HepG2 (cell line): ENCODE results near the gene PLET1. TPM values are rescaled to one million over a fixed set of nuclear protein-coding genes. Genes with fewer than 3 reads are reported as not detected.

Source experiments
- ATAC-seq: fragments of 200-7000 bp; cut with Tn5 transposase; 3 replicates; pipeline ENCODE4 v1.9.1; 2020; ENCODE audit warnings: mild to moderate bottlenecking, moderate library complexity
- BruUV-seq: library from RNA; stranded (reverse); fragments of 400-500 nt; replicated peaks from 2 replicates; lab custom pipeline; 2021; lab: Mats Ljungman, UMichigan
- CTCF ChIA-PET: fragments of 300-600 bp; formaldehyde crosslinking; extraction: SDS; loops from one replicate; lab custom pipeline; 2021; ENCODE audit warnings: low total read pairs, inconsistent platforms, low intra/inter-chr PET ratio; lab: Yijun Ruan, JAX
- POLR2A ChIA-PET: fragments of 350-600 bp; sonication (Branson Sonifier 250); formaldehyde crosslinking; loops from one replicate; lab custom pipeline; 2020; ENCODE audit warnings: antibody characterized with exemption, inconsistent platforms; lab: Yijun Ruan, JAX
- DNase-seq: peaks from one replicate; pipeline ENCODE4 v3.0.0-alpha.2; 2015; ENCODE audit warnings: low spot score
- FAIRE-seq: peaks from 3 replicates; lab custom pipeline; 2011; peaks lifted over from hg19 to GRCh38; lab: Jason Lieb, UNC
- H2AFZ ChIP-seq: one replicate; pipeline ENCODE4 v1.6.1; 2011; ENCODE audit warnings: low read length, inconsistent platforms
- H3K27ac ChIP-seq: fragments of 300-600 bp; 3 replicates; pipeline ENCODE4 v1.8.0; 2011; ENCODE audit warnings: mixed run types, mild to moderate bottlenecking, mixed read lengths, low read length, inconsistent platforms; ENCODE audit not compliant: insufficient read depth; ENCODE audit errors: extremely low read length
- H3K27me3 ChIP-seq, 2 experiments: fragments of 200-600 bp in 1 of 2; 2 replicates in 1 of 2; 3 replicates in 1 of 2; pipeline versions ENCODE4 v1.6.0 to v1.8.0; 2011; ENCODE audit warnings: low read length in 2 of 2, mild to moderate bottlenecking in 2 of 2, moderate library complexity in 2 of 2, inconsistent platforms in 1 of 2; ENCODE audit not compliant: insufficient read depth in 2 of 2, control insufficient read depth in 1 of 2
- H3K36me3 ChIP-seq, 2 experiments: fragments of 200-600 bp in 1 of 2; replicated peaks in 1 of 2; 2 replicates in 1 of 2; 3 replicates in 1 of 2; pipeline versions ENCODE4 v1.5.1 to v1.8.0; 2011; ENCODE audit warnings: low read length in 2 of 2, inconsistent platforms in 1 of 2; ENCODE audit not compliant: insufficient read depth in 2 of 2, control insufficient read depth in 1 of 2
- H3K4me1 ChIP-seq: 2 replicates; pipeline ENCODE4 v1.5.1; 2012; ENCODE audit warnings: low read length, inconsistent platforms; ENCODE audit not compliant: insufficient read depth
- H3K4me2 ChIP-seq: 2 replicates; pipeline ENCODE4 v1.6.0; 2011; ENCODE audit warnings: low read depth, low read length, inconsistent platforms
- H3K4me3 ChIP-seq, 3 experiments: fragments of 200-600 bp in 1 of 3; sonication (generic), shearing (Covaris generic) in 1 of 3; replicated peaks in 1 of 3; 2 replicates each; pipeline ENCODE4 v1.5.1; 2011 to 2016; ENCODE audit warnings: low read length in 3 of 3, inconsistent platforms in 2 of 3, low read depth in 2 of 3, mild to moderate bottlenecking in 2 of 3, control low read depth in 1 of 3, mixed read lengths in 1 of 3; ENCODE audit not compliant: insufficient read depth in 1 of 3
- H3K79me2 ChIP-seq: one replicate; pipeline ENCODE4 v1.6.1; 2011; ENCODE audit warnings: low read length, inconsistent platforms; ENCODE audit not compliant: insufficient read depth
- H3K9ac ChIP-seq: 2 replicates; pipeline ENCODE4 v1.6.0; 2011; ENCODE audit warnings: mild to moderate bottlenecking, low read depth, low read length, inconsistent platforms; ENCODE audit not compliant: insufficient read depth
- H3K9me3 ChIP-seq: 2 replicates; pipeline ENCODE4 v1.5.1; 2012; ENCODE audit warnings: mild to moderate bottlenecking, low read length
- H4K20me1 ChIP-seq: 2 replicates; pipeline ENCODE4 v1.6.0; 2011; ENCODE audit warnings: inconsistent platforms, mild to moderate bottlenecking, low read length, moderate library complexity; ENCODE audit not compliant: insufficient read depth
- AGO1 ChIP-seq: fragments of 200-400 bp; formaldehyde crosslinking; IDR thresholded peaks from 2 replicates; pipeline ENCODE4 v1.6.1; 2017; ENCODE audit warnings: mild to moderate bottlenecking, low read depth, low read length, moderate library complexity; ENCODE audit not compliant: poor library complexity, severe bottlenecking
- ELF3 ChIP-seq: IDR thresholded peaks from 2 replicates; pipeline ENCODE4 v1.6.1; 2016; ENCODE audit warnings: missing genetic modification reagents, missing compliant biosample characterization
- HDAC1 ChIP-seq: sonication (generic); formaldehyde crosslinking; IDR thresholded peaks from 2 replicates; pipeline ENCODE4 v1.5.1; 2020; ENCODE audit warnings: mild to moderate bottlenecking, missing genetic modification reagents
- NRL ChIP-seq: sonication (generic); formaldehyde crosslinking; IDR thresholded peaks from 2 replicates; pipeline ENCODE4 v1.5.0; 2020; ENCODE audit warnings: missing genetic modification reagents, mild to moderate bottlenecking, moderate library complexity, borderline replicate concordance
- PRDM10 ChIP-seq: sonication (generic); formaldehyde crosslinking; IDR thresholded peaks from 2 replicates; pipeline ENCODE4 v1.4.0; 2020; ENCODE audit warnings: low read depth, missing genetic modification reagents
- SRY ChIP-seq: sonication (generic); formaldehyde crosslinking; IDR thresholded peaks from 2 replicates; pipeline ENCODE4 v1.8.0; 2022; ENCODE audit warnings: mild to moderate bottlenecking, missing genetic modification reagents
- THAP11 ChIP-seq: IDR thresholded peaks from 2 replicates; pipeline ENCODE4 v1.6.1; 2016; ENCODE audit warnings: missing biosample characterization, missing genetic modification reagents
- ZNF616 ChIP-seq: sonication (generic); formaldehyde crosslinking; IDR thresholded peaks from 2 replicates; pipeline ENCODE4 v1.5.0; 2020; ENCODE audit warnings: low read depth, mild to moderate bottlenecking, missing genetic modification reagents
- ZNF619 ChIP-seq: sonication (generic); formaldehyde crosslinking; IDR thresholded peaks from 2 replicates; pipeline ENCODE4 v1.4.0; 2020; ENCODE audit warnings: mild to moderate bottlenecking, missing genetic modification reagents
- WGBS: methylation state at CpG from one replicate; pipeline ENCODE4 v1.1.6; 2017; ENCODE audit warnings: low lambda C conversion rate; 5-methylcytosine and 5-hydroxymethylcytosine counted together
- in situ Hi-C: cut with HindIII; loops from 2 replicates; pipeline ENCODE4 v1.10.0; 2017; ENCODE audit warnings: low pct_unique_long_range_greater_than_20kb; ENCODE audit not compliant: extremely low pct_ligation_motif_present
- intact Hi-C: fragments of 100-400 bp; cut with micrococcal nuclease; formaldehyde crosslinking; loops from one replicate; pipeline ENCODE4 v1.10.0; 2022; ENCODE audit not compliant: unreplicated experiment
- polyA plus RNA-seq, 8 experiments: library from polyadenylated mRNA; depleted of rRNA in 3 of 8; stranded (reverse) in 7 of 8; unstranded in 1 of 8; fragments of >200 nt; fragmentation: Illumina TruSeq in 4 of 8; extraction: Trizol in 4 of 8; gene quantifications; 2 replicates each; pipeline versions ENCODE4 v1.2.1 to v1.2.3, GENCODE V29; 2011 to 2016; ENCODE audit warnings: low read depth in 4 of 8, missing spikeins in 1 of 8, mixed read lengths in 1 of 8; ENCODE audit not compliant: insufficient read depth in 1 of 8
- total RNA-seq, 5 experiments: library from RNA; depleted of rRNA; stranded (reverse); fragments of >200 nt; fragmentation: Illumina TruSeq; extraction: Trizol; gene quantifications; 2 replicates each; pipeline ENCODE4 v1.2.3, GENCODE V29; 2016; ENCODE audit warnings: low read depth in 1 of 5
- TF ChIP-seq, protein P1 (sequence below): sonication (generic); formaldehyde crosslinking; IDR thresholded peaks from 2 replicates; pipeline ENCODE4 v1.4.0; 2020; ENCODE audit warnings: missing genetic modification reagents
- TF ChIP-seq, protein P2 (sequence below): IDR thresholded peaks from 2 replicates; pipeline ENCODE4 v1.4.0; 2020; ENCODE audit warnings: mild to moderate bottlenecking, missing genetic modification reagents

Gene PLET1
- total and polyA plus RNA-seq, 2 of the 13 experiments (the other 11 are each of a cell fraction or from before 2014, with no cell fraction given) = not detected

DNA sequence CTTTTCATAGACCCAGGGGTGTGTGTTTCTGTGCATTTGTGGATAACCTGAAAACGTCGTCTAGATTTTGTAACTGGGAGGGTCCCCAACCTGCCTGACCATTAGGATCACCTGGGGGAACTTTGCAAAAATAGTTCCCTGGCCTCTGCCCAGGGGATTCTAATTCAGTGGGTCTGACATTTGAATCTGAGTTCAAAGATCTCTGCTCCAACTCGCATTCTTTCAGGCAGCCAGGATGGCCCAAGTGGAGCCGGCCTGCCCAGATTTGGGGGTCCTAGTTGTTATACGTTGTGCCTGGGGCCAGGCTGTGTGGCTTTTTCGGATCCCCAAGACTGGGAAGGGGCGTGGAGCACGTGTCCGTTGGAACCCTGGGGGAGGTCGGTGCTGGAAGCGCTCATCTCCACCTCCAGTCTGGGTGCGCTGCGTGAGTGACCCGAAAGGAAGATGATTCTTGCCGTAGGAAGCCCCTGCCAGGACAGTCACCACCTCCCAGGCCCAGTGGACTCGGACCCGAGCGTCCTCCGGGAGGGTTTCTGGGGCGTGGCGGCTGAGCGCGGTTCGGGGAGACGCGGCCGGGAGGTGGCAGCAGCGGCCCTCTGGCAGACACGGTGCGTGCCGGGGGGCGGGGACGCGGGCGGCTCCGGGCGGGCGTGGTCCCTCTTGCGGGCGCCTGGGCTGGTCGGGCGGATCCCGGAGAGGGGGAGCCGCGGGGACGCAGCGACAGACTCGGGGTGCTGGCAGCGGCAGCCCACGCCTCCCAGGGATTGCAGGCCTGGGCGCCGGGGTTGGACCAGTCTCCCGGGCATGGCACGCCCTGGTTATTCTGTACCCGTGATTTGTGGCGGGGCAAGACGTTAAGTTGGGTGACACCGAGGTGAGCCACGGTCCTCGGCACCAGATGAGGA lies 29.2 kb upstream of the PLET1 start:
- DNase-seq = peak; percentile 21
- TF ChIP-seq SRY (CRISPR knock-in tag) (peak; percentile 70; the same call in 1 of the 2 replicates), ZNF619 (CRISPR knock-in tag) (0 out of 2 replicates have a peak, but pooled peaks have one; percentile 59), HDAC1 (CRISPR knock-in tag) (no peak), PRDM10 (CRISPR knock-in tag) (no peak), NRL (CRISPR knock-in tag) (no peak), THAP11 (peak; percentile 32; the same call in 1 of the 2 replicates), AGO1 (no peak), ZNF616 (CRISPR knock-in tag) (0 out of 2 replicates have a peak, but pooled peaks have one; percentile 46), ELF3 (0 out of 2 replicates have a peak, but pooled peaks have one; percentile 29)
- TF ChIP-seq, protein P1, sequence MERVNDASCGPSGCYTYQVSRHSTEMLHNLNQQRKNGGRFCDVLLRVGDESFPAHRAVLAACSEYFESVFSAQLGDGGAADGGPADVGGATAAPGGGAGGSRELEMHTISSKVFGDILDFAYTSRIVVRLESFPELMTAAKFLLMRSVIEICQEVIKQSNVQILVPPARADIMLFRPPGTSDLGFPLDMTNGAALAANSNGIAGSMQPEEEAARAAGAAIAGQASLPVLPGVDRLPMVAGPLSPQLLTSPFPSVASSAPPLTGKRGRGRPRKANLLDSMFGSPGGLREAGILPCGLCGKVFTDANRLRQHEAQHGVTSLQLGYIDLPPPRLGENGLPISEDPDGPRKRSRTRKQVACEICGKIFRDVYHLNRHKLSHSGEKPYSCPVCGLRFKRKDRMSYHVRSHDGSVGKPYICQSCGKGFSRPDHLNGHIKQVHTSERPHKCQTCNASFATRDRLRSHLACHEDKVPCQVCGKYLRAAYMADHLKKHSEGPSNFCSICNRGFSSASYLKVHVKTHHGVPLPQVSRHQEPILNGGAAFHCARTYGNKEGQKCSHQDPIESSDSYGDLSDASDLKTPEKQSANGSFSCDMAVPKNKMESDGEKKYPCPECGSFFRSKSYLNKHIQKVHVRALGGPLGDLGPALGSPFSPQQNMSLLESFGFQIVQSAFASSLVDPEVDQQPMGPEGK (CRISPR knock-in tag) = peak; percentile 48; the same call in 1 of the 2 replicates
- TF ChIP-seq, protein P2, sequence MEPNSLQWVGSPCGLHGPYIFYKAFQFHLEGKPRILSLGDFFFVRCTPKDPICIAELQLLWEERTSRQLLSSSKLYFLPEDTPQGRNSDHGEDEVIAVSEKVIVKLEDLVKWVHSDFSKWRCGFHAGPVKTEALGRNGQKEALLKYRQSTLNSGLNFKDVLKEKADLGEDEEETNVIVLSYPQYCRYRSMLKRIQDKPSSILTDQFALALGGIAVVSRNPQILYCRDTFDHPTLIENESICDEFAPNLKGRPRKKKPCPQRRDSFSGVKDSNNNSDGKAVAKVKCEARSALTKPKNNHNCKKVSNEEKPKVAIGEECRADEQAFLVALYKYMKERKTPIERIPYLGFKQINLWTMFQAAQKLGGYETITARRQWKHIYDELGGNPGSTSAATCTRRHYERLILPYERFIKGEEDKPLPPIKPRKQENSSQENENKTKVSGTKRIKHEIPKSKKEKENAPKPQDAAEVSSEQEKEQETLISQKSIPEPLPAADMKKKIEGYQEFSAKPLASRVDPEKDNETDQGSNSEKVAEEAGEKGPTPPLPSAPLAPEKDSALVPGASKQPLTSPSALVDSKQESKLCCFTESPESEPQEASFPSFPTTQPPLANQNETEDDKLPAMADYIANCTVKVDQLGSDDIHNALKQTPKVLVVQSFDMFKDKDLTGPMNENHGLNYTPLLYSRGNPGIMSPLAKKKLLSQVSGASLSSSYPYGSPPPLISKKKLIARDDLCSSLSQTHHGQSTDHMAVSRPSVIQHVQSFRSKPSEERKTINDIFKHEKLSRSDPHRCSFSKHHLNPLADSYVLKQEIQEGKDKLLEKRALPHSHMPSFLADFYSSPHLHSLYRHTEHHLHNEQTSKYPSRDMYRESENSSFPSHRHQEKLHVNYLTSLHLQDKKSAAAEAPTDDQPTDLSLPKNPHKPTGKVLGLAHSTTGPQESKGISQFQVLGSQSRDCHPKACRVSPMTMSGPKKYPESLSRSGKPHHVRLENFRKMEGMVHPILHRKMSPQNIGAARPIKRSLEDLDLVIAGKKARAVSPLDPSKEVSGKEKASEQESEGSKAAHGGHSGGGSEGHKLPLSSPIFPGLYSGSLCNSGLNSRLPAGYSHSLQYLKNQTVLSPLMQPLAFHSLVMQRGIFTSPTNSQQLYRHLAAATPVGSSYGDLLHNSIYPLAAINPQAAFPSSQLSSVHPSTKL (CRISPR knock-in tag) = 0 out of 2 replicates have a peak, but pooled peaks have one; percentile 15

More for the DNA sequence above, 29.2 kb upstream of the PLET1 start:
- in situ Hi-C loops (loop anchor here (5.0 to 10.0 kb wide), 4 partner anchors 162 to 995 kb away; no protein-coding TSS in a partner anchor), intact Hi-C loops (loop anchor here (1.0 to 2.0 kb wide), 3 partner anchors 165 to 999 kb away; no protein-coding TSS in a partner anchor)
- peak; percentile 99 for ATAC-seq
- no TSS peak for BruUV-seq
- FAIRE-seq = no peak
- Histone ChIP-seq H3K9ac (peak overlapping the region; percentile 31; the same call in 1 of the 2 replicates), H3K27me3 (peaks cover 0 to 3% of the 10 kb centered on the region in 2 experiments; a peak in 2 of 5 replicates), H3K4me2 (peak overlapping the region; percentile 97), H2AFZ (peak overlapping the region; percentile 44), H3K4me1 (peaks cover 13% of the 10 kb centered on the region), H4K20me1 (no peaks in the 10 kb centered on the region), H3K27ac (no peak overlapping the region), H3K36me3 (no peaks in the 10 kb centered on the region), H3K79me2 (no peaks in the 10 kb centered on the region), H3K4me3 (peak overlapping the region; percentile 51 to 77 (median 56)), H3K9me3 (no peaks in the 10 kb centered on the region)
- CTCF ChIA-PET = interaction anchor here (1.1 to 2.9 kb wide), 2 partner anchors 165 to 265 kb away, joined by 4 to 15 read pairs; no protein-coding TSS in a partner anchor
- POLR2A ChIA-PET = no interaction called here
- WGBS = 15% methylated on average over 8 of the region's 60 CpGs
